Ascending aorta (tissue), 2 donors: ENCODE measurements around the gene APLP2. TPM values are rescaled to one million over a fixed set of nuclear protein-coding genes. Genes with fewer than 3 reads are reported as not detected.

Source experiments
- DNase-seq, 2 donors: peaks; one replicate each; pipeline ENCODE4 v3.0.0-alpha.2; 2019; ENCODE audit warnings: low spot score in 2 of 2
- H3K27ac ChIP-seq, 2 donors: fragments of 200-600 bp; sonication (generic); one replicate each; pipeline ENCODE4 v1.5.1; 2016 to 2017; ENCODE audit warnings: mild to moderate bottlenecking in 1 of 2
- H3K27me3 ChIP-seq: fragments of 200-600 bp; sonication (generic); one replicate; pipeline ENCODE4 v1.5.1; 2017
- H3K36me3 ChIP-seq, 2 donors: fragments of 200-600 bp; sonication (generic); one replicate each; pipeline ENCODE4 v1.5.1; 2016
- H3K4me1 ChIP-seq, 2 donors: fragments of 200-600 bp; sonication (generic); one replicate each; pipeline ENCODE4 v1.5.1; 2016 to 2017; ENCODE audit warnings: mild to moderate bottlenecking in 1 of 2
- H3K4me3 ChIP-seq, 2 donors: fragments of 200-600 bp; sonication (generic); one replicate each; pipeline ENCODE4 v1.5.1; 2016 to 2017; ENCODE audit warnings: mild to moderate bottlenecking in 1 of 2
- H3K9me3 ChIP-seq, 2 donors: fragments of 200-600 bp; sonication (generic); one replicate each; pipeline ENCODE4 v1.5.1; 2016
- CTCF ChIP-seq, 3 experiments: fragments of 200-600 bp in 2 of 3; fragments of 450-650 bp in 1 of 3; sonication (generic) in 2 of 3; IDR thresholded peaks; one replicate each; pipeline ENCODE4 v1.5.1; 2016 to 2019; ENCODE audit warnings: antibody characterized with exemption in 3 of 3, mild to moderate bottlenecking in 1 of 3, moderate library complexity in 1 of 3
- intact Hi-C: fragments of 100-400 bp; cut with DNase I; formaldehyde crosslinking; loops from one replicate; pipeline ENCODE4 v1.15.1; 2023
- total RNA-seq: library from RNA; depleted of rRNA; stranded (reverse); fragments of >200 nt; gene quantifications from one replicate; pipeline ENCODE4 v1.1.0, GENCODE V29; 2016

The APLP2 gene
- total RNA-seq, 1 donor from 2014 or later: 216 TPM

GRCh38 chr11:130118165-130118564 lies 48.5 kb downstream of the APLP2 start:
- Histone ChIP-seq H3K9me3 (no peaks in the 10 kb centered on the region), H3K27ac (no peak overlapping the region), H3K4me1 (peaks cover 0 to 9% of the 10 kb centered on the region in 2 donors), H3K4me3 (no peak overlapping the region), H3K36me3 (peaks cover 9 to 13% of the 10 kb centered on the region in 2 donors), H3K27me3 (no peaks in the 10 kb centered on the region)
- intact Hi-C loops: no loop called here
- DNase-seq: no peak
- no peak for TF ChIP-seq CTCF (IDR thresholded peaks at IDR 0.05)

- Histone ChIP-seq H3K27me3 (no peaks in the 10 kb centered on the region), H3K4me1 (peaks cover 0 to 11% of the 10 kb centered on the region in 2 donors), H3K27ac (no peak overlapping the region), H3K36me3 (peaks cover 16% of the 10 kb centered on the region in 2 donors), H3K4me3 (no peak overlapping the region), H3K9me3 (no peaks in the 10 kb centered on the region)
- TF ChIP-seq CTCF (IDR thresholded peaks at IDR 0.05): no peak
- DNase-seq: peak in 1 of 2 donors; percentile 35
- intact Hi-C loops: no loop called here
These were observed 49.1 kb downstream of the APLP2 start for GRCh38 chr11:130118636-130119387.

- no peak overlapping the region for H3K4me3 ChIP-seq
- DNase-seq: no peak
- peaks cover 16 to 17% of the 10 kb centered on the region in 2 donors for H3K36me3 ChIP-seq
- peaks cover 0 to 21% of the 10 kb centered on the region in 2 donors for H3K4me1 ChIP-seq
- H3K27ac ChIP-seq: no peak overlapping the region
- no peaks in the 10 kb centered on the region for H3K27me3 ChIP-seq
- intact Hi-C loops: loop anchor here (5.0 to 10.0 kb wide), 2 partner anchors 297 to 795 kb away; partner anchors contain the start of gene SNX19
- H3K9me3 ChIP-seq: no peaks in the 10 kb centered on the region
- TF ChIP-seq CTCF (IDR thresholded peaks at IDR 0.05): no peak
These were observed 50.4 kb downstream of the APLP2 start for GRCh38 chr11:130120045-130120444.

- H3K4me3 ChIP-seq: no peak overlapping the region
- intact Hi-C loops: loop anchor here (5.0 to 10.0 kb wide), 2 partner anchors 296 to 793 kb away; partner anchors contain the start of gene SNX19
- H3K27me3 ChIP-seq: no peaks in the 10 kb centered on the region
- H3K27ac ChIP-seq: peak overlapping the region; percentile 46 to 50
- no peak for DNase-seq
- H3K9me3 ChIP-seq: no peaks in the 10 kb centered on the region
- H3K36me3 ChIP-seq: peaks cover 17% of the 10 kb centered on the region in 2 donors
- TF ChIP-seq CTCF (IDR thresholded peaks at IDR 0.05): no peak
- peaks cover 0 to 21% of the 10 kb centered on the region in 2 donors for H3K4me1 ChIP-seq
These were observed 51.8 kb downstream of the APLP2 start for GRCh38 chr11:130121445-130121978.

GRCh38 chr11:130122141-130122575 lies 52.5 kb downstream of the APLP2 start:
- intact Hi-C loops: loop anchor here (5.0 to 10.0 kb wide), 2 partner anchors 295 to 793 kb away; partner anchors contain the start of gene SNX19
- Histone ChIP-seq H3K27ac (peak overlapping the region; percentile 46 to 50), H3K27me3 (no peaks in the 10 kb centered on the region), H3K9me3 (no peaks in the 10 kb centered on the region), H3K4me3 (no peak overlapping the region), H3K4me1 (peaks cover 0 to 21% of the 10 kb centered on the region in 2 donors), H3K36me3 (peaks cover 23% of the 10 kb centered on the region in 2 donors)
- no peak for DNase-seq
- TF ChIP-seq CTCF (IDR thresholded peaks at IDR 0.05): no peak
